Right lobe of liver (tissue), 6 donors: ENCODE data around the gene TASL. TPM values are rescaled to one million over a fixed set of nuclear protein-coding genes. Genes with fewer than 3 reads are reported as not detected.

Source experiments
- ATAC-seq, 4 donors: fragments of 200-7000 bp; cut with Tn5 transposase; one replicate each; pipeline ENCODE4 v1.9.1; 2020; ENCODE audit warnings: mild to moderate bottlenecking in 4 of 4, moderate library complexity in 4 of 4
- DNase-seq, 3 donors: peaks; one replicate each; pipeline ENCODE4 v3.0.0-alpha.2; 2020
- H3K27ac ChIP-seq, 3 donors: fragments of 200-600 bp; one replicate each; pipeline ENCODE4 v1.8.0; 2022
- H3K27me3 ChIP-seq, 2 donors: fragments of 200-600 bp; one replicate each; pipeline ENCODE4 v1.8.0; 2022
- H3K36me3 ChIP-seq, 4 donors: fragments of 200-600 bp; sonication (generic) in 1 of 4; one replicate each; pipeline versions ENCODE4 v1.5.1 to v1.8.0; 2017 to 2022; ENCODE audit warnings: control low read depth in 1 of 4
- H3K4me1 ChIP-seq, 4 donors: fragments of 200-600 bp; sonication (generic) in 1 of 4; one replicate each; pipeline versions ENCODE4 v1.5.1 to v1.8.0; 2017 to 2022; ENCODE audit warnings: control low read depth in 1 of 4
- H3K4me3 ChIP-seq, 3 donors: fragments of 200-600 bp; one replicate each; pipeline ENCODE4 v1.8.0; 2022
- H3K9me3 ChIP-seq, 4 donors: fragments of 200-600 bp; sonication (generic) in 1 of 4; one replicate each; pipeline versions ENCODE4 v1.5.1 to v1.8.0; 2017 to 2022; ENCODE audit warnings: control low read depth in 1 of 4
- POLR2A ChIP-seq: fragments of 450-650 bp; IDR thresholded peaks from one replicate; pipeline ENCODE4 v1.6.1; 2017; ENCODE audit warnings: antibody characterized with exemption, mild to moderate bottlenecking
- WGBS: methylation state at CpG from one replicate; pipeline ENCODE4 v1.1.6; 2018; ENCODE audit warnings: low coverage, low lambda C conversion rate; ENCODE audit not compliant: insufficient coverage; ENCODE audit errors: missing lambda C conversion rate; 5-methylcytosine and 5-hydroxymethylcytosine counted together
- intact Hi-C, 2 donors: fragments of 100-400 bp; cut with DNase I; formaldehyde crosslinking; loops; one replicate each; pipeline versions ENCODE4 v1.11.2 to v1.14.1; 2022
- total RNA-seq, 6 experiments: library from RNA; depleted of rRNA in 2 of 6; stranded (reverse); fragments of >200 nt in 2 of 6; fragmentation: NEBNext Ultra II Directional in 3 of 6; extraction: Animal tissue kit (Norgen Biotek cat#: 25700) in 3 of 6; gene quantifications; one replicate each; pipeline versions ENCODE4 v1.1.0 to v1.2.4, GENCODE V29; 2016 to 2023
- TF ChIP-seq, protein P1 (sequence below), 4 donors: fragments of 200-600 bp in 3 of 4; fragments of 450-650 bp in 1 of 4; IDR thresholded peaks; one replicate each; pipeline versions ENCODE4 v1.5.1 to v1.8.0; 2016 to 2022; ENCODE audit warnings: antibody characterized with exemption in 4 of 4, mild to moderate bottlenecking in 2 of 4
- donor health status: DM: no; HTN: yes; CAD: no.
- donor health status: DM: no; HTN: no; CAD: no.
- donor health status: DM: no; HTN: no; CAD: no.
- donor health status: DM: no; HTN: yes; CAD: no.
- donor health status: DM: no; HTN: yes; CAD: no.

Gene TASL
- total RNA-seq, 6 experiments from 2014 or later = 0.35 to 1.3 (median 0.50) TPM; not detected in 1

DNA sequence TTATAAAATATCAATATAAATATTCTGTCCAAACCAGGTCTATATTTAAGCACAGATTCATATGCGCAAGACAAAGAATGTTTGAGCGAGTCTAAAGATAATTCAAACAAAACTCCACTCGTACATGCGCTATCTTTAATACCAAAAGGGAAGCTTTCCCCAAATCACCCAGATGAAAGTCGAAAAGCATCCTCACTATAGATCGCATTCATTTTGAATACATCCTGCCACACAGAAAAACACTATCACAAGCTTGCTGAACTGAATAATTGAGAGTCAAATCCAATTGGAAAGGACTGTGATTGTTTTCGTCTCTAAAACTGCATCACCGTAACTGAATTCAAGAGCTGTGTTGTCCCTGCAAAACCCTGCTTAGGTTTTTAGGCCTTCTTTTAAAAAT, 685 bp downstream of the TASL start:
- Histone ChIP-seq H3K27ac (peak overlapping the region in 2 of 3 donors; percentile 28 to 31), H3K27me3 (no peaks in the 10 kb centered on the region), H3K36me3 (no peaks in the 10 kb centered on the region), H3K4me3 (peak overlapping the region in 2 of 3 donors; percentile 5), H3K9me3 (no peaks in the 10 kb centered on the region), H3K4me1 (peaks cover 0 to 9% (median 3%) of the 10 kb centered on the region in 4 donors)
- intact Hi-C loops = no loop called here
- DNase-seq = no peak
- TF ChIP-seq POLR2A = no peak
- TF ChIP-seq, protein P1, sequence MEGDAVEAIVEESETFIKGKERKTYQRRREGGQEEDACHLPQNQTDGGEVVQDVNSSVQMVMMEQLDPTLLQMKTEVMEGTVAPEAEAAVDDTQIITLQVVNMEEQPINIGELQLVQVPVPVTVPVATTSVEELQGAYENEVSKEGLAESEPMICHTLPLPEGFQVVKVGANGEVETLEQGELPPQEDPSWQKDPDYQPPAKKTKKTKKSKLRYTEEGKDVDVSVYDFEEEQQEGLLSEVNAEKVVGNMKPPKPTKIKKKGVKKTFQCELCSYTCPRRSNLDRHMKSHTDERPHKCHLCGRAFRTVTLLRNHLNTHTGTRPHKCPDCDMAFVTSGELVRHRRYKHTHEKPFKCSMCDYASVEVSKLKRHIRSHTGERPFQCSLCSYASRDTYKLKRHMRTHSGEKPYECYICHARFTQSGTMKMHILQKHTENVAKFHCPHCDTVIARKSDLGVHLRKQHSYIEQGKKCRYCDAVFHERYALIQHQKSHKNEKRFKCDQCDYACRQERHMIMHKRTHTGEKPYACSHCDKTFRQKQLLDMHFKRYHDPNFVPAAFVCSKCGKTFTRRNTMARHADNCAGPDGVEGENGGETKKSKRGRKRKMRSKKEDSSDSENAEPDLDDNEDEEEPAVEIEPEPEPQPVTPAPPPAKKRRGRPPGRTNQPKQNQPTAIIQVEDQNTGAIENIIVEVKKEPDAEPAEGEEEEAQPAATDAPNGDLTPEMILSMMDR (IDR thresholded peaks at IDR 0.05) = no peak
- WGBS = 69% methylated on average over 8 of the region's 8 CpGs
- ATAC-seq = no peak

DNA sequence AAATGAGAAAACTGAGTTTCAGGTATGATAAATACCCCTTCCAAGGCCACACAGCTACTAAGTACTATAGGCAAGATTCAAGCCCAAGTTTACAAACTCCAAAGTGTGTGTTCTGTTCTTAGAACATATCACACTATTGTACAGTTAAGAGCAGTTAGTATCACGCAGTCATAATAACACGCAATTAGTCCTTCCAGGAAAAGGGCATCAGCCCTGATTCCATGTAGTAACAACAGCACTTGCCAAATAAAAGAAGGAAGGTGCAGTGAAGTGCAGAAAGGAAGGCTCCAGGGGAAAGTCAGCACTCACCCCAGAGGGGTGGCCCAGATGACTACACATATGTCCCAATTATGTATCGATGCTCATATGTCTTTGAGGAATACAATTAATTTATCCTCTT, 4.4 kb downstream of the TASL start:
- H3K36me3 ChIP-seq = no peaks in the 10 kb centered on the region
- 47% methylated on average over 3 of the region's 3 CpGs for WGBS
- intact Hi-C loops = no loop called here
- no peak overlapping the region for H3K4me3 ChIP-seq
- ATAC-seq = peak; percentile 27 to 52 (median 39)
- DNase-seq = no peak
- H3K27me3 ChIP-seq = no peaks in the 10 kb centered on the region
- peak overlapping the region; percentile 41 to 75 (median 63) for H3K27ac ChIP-seq
- H3K9me3 ChIP-seq = no peaks in the 10 kb centered on the region
- no peak for TF ChIP-seq POLR2A
- TF ChIP-seq, protein P1 (IDR thresholded peaks at IDR 0.05) = no peak
- H3K4me1 ChIP-seq = peaks cover 0 to 12% (median 5%) of the 10 kb centered on the region in 4 donors

DNA sequence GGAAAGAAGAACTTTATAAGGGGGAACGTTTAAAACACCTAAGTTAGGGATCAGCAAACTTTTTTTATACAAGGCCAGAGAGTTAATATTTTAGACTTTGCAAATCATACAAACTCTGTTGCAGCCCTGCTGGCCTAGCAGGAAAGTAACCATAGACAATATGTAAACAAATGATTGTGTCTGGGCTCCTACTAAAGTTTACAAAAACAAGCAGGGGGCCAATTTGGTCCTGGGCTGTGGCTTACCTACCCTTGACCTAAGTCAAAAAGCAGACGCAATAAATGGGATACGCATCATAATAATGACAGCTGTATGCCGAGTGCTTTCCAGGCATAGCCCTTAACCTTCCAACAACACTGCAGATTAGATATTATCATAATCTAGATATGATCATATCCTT, 4.9 kb downstream of the TASL start:
- peak in 1 of 3 donors; percentile 23 for DNase-seq

DNA sequence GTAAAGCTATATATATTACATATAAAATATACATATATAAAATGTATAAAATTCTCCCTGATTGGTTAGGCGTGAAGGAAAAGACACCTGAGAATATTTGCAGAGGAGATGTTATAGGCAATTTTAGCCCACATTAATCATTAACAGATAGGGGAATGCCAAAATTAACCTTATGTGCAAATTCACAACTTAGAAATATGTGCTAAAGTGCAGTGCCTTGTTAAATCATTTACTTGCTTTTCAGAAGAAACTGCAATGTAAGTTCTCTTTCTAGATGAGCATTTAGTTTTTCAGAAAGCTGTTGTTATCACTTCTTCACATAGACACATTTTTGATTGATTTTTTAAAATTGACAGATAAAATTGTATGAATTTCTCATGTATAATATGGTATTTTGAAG, 5.6 kb downstream of the TASL start:
- Histone ChIP-seq H3K4me1 (peaks cover 0 to 12% (median 5%) of the 10 kb centered on the region in 4 donors), H3K27ac (peak overlapping the region; percentile 41 to 75 (median 63)), H3K4me3 (peak overlapping the region in 1 of 3 donors; percentile 1), H3K27me3 (no peaks in the 10 kb centered on the region), H3K36me3 (no peaks in the 10 kb centered on the region), H3K9me3 (no peaks in the 10 kb centered on the region)
- TF ChIP-seq, protein P1 (IDR thresholded peaks at IDR 0.05) = no peak
- no peak for TF ChIP-seq POLR2A
- ATAC-seq (peak; percentile 57 to 81 (median 68)), DNase-seq (no peak)
- intact Hi-C loops = no loop called here
- 9% methylated on average over 1 of the region's 1 CpG for WGBS

More for the DNA sequence above, 4.9 kb downstream of the TASL start:
- peak; percentile 73 to 92 (median 79) for ATAC-seq
- Histone ChIP-seq H3K4me3 (peak overlapping the region in 1 of 3 donors; percentile 1), H3K9me3 (no peaks in the 10 kb centered on the region), H3K27me3 (no peaks in the 10 kb centered on the region), H3K27ac (peak overlapping the region; percentile 41 to 75 (median 63)), H3K4me1 (peaks cover 0 to 12% (median 5%) of the 10 kb centered on the region in 4 donors), H3K36me3 (no peaks in the 10 kb centered on the region)
- TF ChIP-seq POLR2A = no peak
- TF ChIP-seq, protein P1 (IDR thresholded peaks at IDR 0.05) = no peak
- WGBS = 28% methylated on average over 4 of the region's 4 CpGs
- intact Hi-C loops = no loop called here
